Activated CD4-positive, alpha-beta T cell treated with anti-CD3 and anti-CD28 coated beads, Interleukin-2, amount 50 U/mL, for 1 hour (primary cell): Measurements from ENCODE around the gene ADAMTS6.

ENCODE experiments used
- DNase-seq: peaks from one replicate; pipeline ENCODE4 v3.0.0-alpha.2; 2020

ADAMTS6 gene

GRCh38 chr5:65276178-65276890, 205.4 kb downstream of the ADAMTS6 start:
- no peak for DNase-seq

DNA sequence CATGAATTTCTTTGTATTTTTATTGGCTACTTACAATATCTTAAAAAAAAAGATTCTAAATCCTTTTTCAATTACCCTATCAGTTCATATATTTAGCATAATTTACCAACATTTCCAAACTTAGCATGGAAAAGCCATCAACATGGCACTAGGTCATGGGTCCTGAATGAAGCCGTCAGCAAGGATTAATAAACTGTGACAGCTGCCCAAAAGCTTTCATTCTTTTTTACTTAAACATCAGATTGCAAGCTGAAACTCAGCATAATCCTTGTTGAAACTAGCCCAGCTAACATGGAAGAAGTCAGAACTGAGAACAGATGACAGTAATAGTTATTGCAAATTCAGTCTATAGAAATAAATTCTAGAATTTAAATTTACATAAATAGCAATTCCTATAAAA, 209.8 kb downstream of the ADAMTS6 start:
- DNase-seq: no peak

DNA sequence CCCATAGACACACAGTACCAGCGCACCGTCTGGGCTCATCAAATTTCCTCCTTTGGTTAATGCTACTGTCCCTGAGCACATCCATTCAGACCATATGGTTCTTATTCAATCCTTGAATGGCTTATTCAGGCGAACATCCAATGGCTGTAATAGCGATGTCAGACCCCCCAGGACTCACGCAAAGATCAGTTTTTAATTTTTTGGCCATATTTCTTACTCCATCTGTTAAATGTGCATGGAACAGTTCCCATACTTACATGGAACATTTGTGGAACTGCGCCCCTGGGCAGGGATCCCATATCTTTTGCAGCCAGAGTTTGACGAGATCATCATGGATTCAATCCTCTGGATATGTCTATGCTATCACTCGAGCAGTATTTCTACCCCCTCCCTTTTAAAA, 213.2 kb downstream of the ADAMTS6 start:
- DNase-seq: no peak

- no peak for DNase-seq
Observed at GRCh38 chr5:65264420-65264819, 217.3 kb downstream of the ADAMTS6 start.

- no peak for DNase-seq
Observed at GRCh38 chr5:65263321-65263720, 218.4 kb downstream of the ADAMTS6 start.

DNA sequence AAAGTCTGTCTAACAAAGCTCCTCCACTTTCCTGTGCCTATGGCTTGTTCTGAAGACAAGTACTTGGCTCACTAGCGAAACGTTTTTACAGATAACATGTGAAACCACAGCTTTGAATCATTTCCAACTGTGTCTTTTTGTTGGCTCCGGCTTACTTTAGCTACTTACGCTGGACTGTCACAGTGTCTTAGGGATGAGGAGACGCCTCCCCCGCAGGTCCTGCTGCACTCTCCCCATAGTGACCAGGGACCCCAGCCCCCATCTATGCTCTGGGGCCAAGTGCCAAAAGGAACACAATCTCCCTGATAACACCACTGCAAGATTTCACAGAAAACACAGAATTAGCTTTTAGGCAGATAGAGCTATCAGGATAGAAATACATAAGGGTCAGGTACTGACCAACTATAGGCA, 219.1 kb downstream of the ADAMTS6 start:
- DNase-seq: no peak

DNA sequence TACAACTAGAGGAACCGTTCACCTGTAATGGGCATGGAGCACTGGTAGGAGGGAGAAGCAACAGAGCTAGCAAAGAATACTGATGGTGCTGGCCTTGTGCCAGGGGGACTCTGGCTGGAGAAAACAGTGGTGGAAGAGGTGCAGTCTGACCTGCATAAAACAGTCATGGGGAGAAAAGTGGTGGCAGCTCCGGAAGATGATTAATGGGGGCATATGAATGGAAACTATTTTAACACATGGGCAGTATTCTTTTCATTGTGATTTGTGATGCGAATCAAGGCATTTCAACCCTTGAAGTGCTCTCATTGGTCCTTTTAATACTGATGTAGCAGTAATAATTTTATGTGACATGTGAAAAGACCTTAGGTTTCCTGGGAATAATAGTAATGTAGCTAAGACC, 219.6 kb downstream of the ADAMTS6 start:
- no peak for DNase-seq

- no peak for DNase-seq
Observed at GRCh38 chr5:65261499-65261898, 220.2 kb downstream of the ADAMTS6 start.

GRCh38 chr5:65255294-65255693, 226.4 kb downstream of the ADAMTS6 start:
- DNase-seq: no peak

GRCh38 chr5:65252977-65253376, 228.7 kb downstream of the ADAMTS6 start:
- DNase-seq: no peak

- no peak for DNase-seq
Observed at GRCh38 chr5:65248896-65249295, 232.8 kb downstream of the ADAMTS6 start.

DNA sequence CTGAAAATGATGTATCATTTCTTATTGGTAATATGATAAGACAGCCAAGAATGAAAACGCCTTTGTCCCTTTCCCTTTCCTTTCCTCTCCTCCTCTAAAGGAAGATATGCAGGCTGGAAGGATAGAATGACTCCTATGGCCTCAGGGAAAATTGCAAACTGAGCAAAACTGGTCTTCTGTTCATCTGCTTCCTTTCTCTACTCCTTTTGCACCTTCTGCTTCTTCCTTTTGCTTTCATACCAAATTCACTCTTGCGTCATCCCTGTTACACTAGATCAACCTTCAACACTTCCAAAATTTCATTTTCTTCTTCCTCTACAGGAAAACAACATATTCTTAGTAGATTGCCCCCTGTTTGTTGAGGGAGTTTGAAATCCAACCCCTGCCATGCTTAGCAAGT, 234.1 kb downstream of the ADAMTS6 start:
- no peak for DNase-seq

DNA sequence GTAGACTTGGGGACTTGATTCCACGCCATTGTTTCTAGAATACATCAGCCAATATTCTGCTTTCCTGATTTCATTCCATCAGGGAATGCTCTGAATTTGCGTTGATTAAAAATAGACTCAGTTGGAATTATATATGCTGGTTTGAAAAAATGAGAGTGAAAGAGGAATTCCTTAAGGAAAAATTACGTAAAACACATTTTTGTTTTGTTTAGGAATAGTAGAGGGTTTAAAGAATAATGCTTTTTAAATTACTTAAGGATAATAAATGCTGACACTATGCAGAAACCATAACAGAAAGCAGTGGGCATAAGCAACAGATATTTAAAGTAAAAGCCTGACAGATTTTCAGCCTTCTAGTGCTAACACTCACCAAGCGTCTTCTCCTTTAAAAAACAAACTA, 235.0 kb downstream of the ADAMTS6 start:
- DNase-seq: no peak

GRCh38 chr5:65244031-65244430, 237.7 kb downstream of the ADAMTS6 start:
- DNase-seq: no peak

- DNase-seq: no peak
Observed at GRCh38 chr5:65243161-65243560, 238.6 kb downstream of the ADAMTS6 start.

DNA sequence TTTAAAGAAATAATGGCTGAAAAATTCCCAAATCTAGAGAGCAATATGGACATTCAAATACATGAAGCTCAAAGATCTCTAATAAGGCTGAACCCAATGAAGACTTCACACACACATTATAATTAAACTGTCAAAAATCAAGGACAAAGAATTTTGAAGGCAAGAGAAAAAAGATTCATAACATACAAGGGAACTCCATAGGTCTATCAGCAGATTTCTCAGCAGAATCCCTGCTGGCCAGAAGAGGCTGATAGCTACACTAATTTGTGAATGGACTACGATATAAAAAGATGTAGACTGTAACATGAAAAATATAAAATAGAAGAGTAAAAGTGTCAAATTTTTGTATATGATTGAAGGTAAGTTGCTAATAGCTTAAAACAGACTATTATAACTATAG, 251.9 kb downstream of the ADAMTS6 start:
- DNase-seq: no peak

GRCh38 chr5:65213921-65214525, 267.7 kb downstream of the ADAMTS6 start:
- no peak for DNase-seq

GRCh38 chr5:65209341-65209740, 272.4 kb downstream of the ADAMTS6 start:
- no peak for DNase-seq

GRCh38 chr5:65204966-65205365, 276.8 kb downstream of the ADAMTS6 start:
- no peak for DNase-seq

DNA sequence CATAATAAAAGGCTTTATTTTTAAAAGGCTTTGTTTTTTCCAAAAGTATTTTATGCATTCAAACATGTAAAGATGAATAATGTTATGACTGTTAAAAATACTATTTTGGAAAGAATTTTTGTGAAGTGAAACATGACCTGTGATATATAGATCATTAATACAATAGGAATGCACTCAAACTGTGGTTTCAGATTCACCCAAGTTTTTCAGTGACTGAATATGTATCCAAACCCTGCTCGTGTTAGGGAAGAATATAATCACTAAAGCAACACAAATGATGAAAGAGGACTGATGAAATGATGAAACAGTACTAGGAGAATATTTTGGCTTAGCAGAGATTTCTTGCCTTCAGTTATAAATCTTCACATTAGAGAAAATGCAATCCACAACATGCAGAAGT, 278.0 kb downstream of the ADAMTS6 start:
- DNase-seq: no peak

DNA sequence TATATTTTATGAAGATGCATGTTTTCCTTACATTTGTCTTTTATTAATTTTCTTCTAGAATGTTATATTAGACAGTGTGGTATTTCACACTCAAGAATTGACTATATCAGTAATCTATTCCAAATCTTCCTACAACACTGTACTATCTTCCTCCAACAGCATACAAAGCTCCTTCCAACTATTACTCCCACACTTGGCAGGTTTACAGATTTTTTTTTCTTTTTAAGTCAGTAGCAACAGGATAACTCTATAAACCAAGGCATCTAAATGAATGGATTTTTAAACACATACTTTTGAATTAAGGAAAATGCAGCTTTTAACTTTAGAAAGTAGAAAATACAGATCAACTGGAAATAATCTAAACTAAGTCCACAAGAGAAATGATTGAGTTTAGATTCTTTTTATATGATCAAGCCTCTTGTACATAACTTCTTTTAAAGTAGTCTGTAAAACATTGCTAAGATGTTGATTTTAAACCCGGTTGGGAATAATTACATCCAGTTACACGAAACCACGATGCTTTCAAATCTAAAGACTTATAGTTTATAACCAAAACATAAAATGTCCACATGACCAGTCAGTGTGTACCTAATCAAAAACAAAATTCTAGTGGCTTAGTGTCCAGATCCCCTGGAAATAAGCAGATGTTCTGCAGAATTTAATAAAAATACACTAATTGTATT, 281.6 kb downstream of the ADAMTS6 start:
- no peak for DNase-seq

- DNase-seq: no peak
Observed at GRCh38 chr5:65198456-65199120, 283.1 kb downstream of the ADAMTS6 start.

DNA sequence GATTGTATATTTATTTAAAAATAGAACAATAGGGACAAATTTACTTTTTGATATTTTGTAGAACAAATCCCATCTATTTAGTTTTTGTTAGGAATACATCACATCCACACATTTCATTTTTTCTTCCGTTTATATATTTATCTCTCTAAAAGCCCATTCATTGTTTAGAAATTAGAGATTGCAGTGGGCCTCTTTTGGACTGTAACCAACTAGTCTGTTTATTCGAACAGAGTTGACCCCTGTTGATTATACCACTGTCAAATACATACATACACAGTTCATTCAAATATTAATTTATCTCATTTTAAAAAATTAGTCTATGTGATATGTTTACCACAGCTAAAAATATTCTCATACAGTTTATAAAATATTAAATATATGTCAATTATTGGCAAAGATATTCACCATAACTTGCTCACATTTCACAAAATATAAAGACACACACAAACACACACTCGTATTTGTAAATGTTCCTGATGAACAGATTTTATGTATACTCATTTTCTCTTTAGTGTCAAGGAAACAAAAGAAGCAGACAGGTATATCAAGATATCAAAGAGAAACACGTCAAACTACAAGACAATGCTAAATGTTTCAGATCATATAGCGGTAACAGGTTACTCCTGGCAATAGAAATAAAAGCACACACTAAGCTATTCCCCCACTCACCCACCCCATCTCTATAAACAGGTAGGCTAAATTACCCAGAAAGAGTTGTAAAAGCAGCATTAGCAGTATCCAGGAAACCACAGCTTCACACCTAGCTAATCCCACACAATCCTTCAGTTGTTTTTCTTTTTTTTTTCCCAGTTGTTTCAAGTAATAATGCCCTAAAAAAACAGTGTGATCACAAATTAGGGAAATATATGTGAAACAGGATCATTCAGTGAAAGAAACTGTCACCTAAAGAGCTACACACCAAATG, 283.9 kb downstream of the ADAMTS6 start:
- DNase-seq: no peak
